Thyroid gland (tissue), 4 donors: ENCODE results near the gene WAPL.

Source experiments
- POLR2A ChIP-seq, 2 donors: fragments of 450-650 bp; IDR thresholded peaks; one replicate each; pipeline ENCODE4 v1.6.1; 2017; ENCODE audit warnings: antibody characterized with exemption in 2 of 2, mild to moderate bottlenecking in 2 of 2, moderate library complexity in 1 of 2
- TF ChIP-seq, protein P1 (sequence below), 6 experiments: fragments of 200-600 bp in 3 of 6; fragments of 450-650 bp in 3 of 6; sonication (generic) in 3 of 6; IDR thresholded peaks; one replicate each; pipeline ENCODE4 v1.5.1; 2016 to 2019; ENCODE audit warnings: antibody characterized with exemption in 6 of 6, mild to moderate bottlenecking in 2 of 6, inconsistent platforms in 1 of 6, moderate library complexity in 1 of 6

DNA sequence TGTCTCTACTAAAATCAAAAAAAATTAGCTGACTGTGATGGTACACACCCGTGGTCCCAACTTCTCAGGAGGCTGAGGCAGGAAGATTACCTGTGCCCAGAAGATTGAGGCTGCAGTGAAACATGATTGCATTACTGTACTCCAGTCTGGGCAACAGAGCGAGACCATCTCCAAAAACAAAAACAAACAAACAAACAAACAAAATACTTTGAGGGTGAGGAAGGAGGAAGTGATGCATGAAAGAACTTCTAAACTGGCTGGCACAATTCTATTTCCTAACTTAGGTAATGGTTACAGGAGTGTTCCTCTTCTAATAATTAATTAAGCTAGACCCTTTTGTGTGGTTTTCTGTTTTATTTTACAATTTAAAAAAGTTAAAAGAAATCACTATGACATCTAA lies 15.5 kb downstream of the WAPL start:
- TF ChIP-seq, protein P1, sequence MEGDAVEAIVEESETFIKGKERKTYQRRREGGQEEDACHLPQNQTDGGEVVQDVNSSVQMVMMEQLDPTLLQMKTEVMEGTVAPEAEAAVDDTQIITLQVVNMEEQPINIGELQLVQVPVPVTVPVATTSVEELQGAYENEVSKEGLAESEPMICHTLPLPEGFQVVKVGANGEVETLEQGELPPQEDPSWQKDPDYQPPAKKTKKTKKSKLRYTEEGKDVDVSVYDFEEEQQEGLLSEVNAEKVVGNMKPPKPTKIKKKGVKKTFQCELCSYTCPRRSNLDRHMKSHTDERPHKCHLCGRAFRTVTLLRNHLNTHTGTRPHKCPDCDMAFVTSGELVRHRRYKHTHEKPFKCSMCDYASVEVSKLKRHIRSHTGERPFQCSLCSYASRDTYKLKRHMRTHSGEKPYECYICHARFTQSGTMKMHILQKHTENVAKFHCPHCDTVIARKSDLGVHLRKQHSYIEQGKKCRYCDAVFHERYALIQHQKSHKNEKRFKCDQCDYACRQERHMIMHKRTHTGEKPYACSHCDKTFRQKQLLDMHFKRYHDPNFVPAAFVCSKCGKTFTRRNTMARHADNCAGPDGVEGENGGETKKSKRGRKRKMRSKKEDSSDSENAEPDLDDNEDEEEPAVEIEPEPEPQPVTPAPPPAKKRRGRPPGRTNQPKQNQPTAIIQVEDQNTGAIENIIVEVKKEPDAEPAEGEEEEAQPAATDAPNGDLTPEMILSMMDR (IDR thresholded peaks at IDR 0.05) = no peak
- TF ChIP-seq POLR2A (IDR thresholded peaks at IDR 0.05) = no peak
